Stomach smooth muscle (tissue), 2 donors: ENCODE measurements around the gene FRG2C.
"Not testable (repeated sequence)": the region's sequence is repeated elsewhere in the genome, so short reads cannot be mapped to it uniquely, and the experiment has no call there.

Experiments
- H3K27ac ChIP-seq: one replicate; pipeline ENCODE4 v1.7.0; 2013; ENCODE audit warnings: mild to moderate bottlenecking, low read length, inconsistent platforms
- H3K27me3 ChIP-seq, 2 donors: one replicate each; pipeline ENCODE4 v1.7.0; 2013; ENCODE audit warnings: low read length in 2 of 2; ENCODE audit not compliant: insufficient read depth in 2 of 2, control insufficient read depth in 1 of 2
- H3K36me3 ChIP-seq, 2 donors: one replicate each; pipeline ENCODE4 v1.7.0; 2013; ENCODE audit warnings: low read length in 2 of 2; ENCODE audit not compliant: control insufficient read depth in 2 of 2, insufficient read depth in 2 of 2
- H3K4me1 ChIP-seq: one replicate; pipeline ENCODE4 v1.7.0; 2013; ENCODE audit warnings: low read length; ENCODE audit not compliant: control insufficient read depth, insufficient read depth
- H3K4me3 ChIP-seq, 2 donors: one replicate each; pipeline ENCODE4 v1.7.0; 2013; ENCODE audit warnings: low read length in 2 of 2
- H3K9ac ChIP-seq, 2 donors: one replicate each; pipeline ENCODE4 v1.7.0; 2013; ENCODE audit warnings: low read length in 2 of 2, mild to moderate bottlenecking in 1 of 2
- H3K9me3 ChIP-seq, 2 donors: one replicate each; pipeline ENCODE4 v1.7.0; 2013; ENCODE audit warnings: low read length in 2 of 2; ENCODE audit not compliant: control insufficient read depth in 2 of 2
- donor health status: healthy.
- donor health status: Pancreatic carcinoma.

Gene FRG2C

GRCh38 chr3:75670298-75671286 lies 6.5 kb downstream of the FRG2C start:
- peaks cover 38 to 44% of the 10 kb centered on the region in 2 donors for H3K27me3 ChIP-seq
- H3K9me3 ChIP-seq, H3K9ac ChIP-seq, H3K36me3 ChIP-seq, H3K27ac ChIP-seq: not testable (repeated sequence)
- peaks cover 13% of the 10 kb centered on the region for H3K4me1 ChIP-seq
- H3K4me3 ChIP-seq, result peak overlapping the region in 1 of 2 donors; percentile 47

- H3K9ac ChIP-seq, H3K9me3 ChIP-seq, H3K36me3 ChIP-seq, H3K27ac ChIP-seq: not testable (repeated sequence)
- Histone ChIP-seq H3K4me1 (peaks cover 13% of the 10 kb centered on the region), H3K27me3 (peaks cover 34 to 44% of the 10 kb centered on the region in 2 donors), H3K4me3 (peak overlapping the region in 1 of 2 donors; percentile 47)
These were observed 7.4 kb downstream of the FRG2C start for GRCh38 chr3:75671287-75672139.

DNA sequence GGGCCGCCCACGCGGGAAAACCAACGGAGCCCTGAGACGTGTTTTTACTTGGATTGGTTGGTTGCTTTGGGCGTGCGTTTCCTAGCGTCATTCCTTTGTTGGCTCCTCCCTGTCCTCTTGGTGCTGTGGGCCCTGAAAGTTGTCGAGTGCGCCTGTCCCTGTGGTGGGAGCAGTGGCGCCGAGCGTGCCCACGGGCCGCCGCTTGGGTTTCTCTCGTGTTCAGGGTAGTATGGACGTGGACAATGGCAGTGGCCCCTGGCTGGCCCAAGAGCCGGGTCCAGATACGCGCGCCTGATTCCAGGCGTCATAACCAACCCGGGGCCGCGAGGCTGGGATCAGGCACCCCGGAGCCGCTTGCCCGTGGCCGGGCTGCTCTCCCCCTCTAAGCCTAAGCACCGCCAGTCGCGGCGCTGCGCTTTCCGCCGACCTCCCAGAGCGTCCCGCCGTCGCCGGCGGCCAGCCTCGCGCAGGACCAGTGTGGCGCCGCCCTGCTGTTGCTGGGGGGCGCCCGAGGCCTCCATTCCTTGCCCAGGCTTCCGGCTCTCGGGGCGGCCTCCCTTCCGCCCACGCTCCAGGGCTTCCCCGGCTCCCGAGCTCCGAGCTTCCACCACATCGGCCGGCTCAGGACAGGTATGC lies 8.1 kb downstream of the FRG2C start:
- peak overlapping the region in 1 of 2 donors; percentile 54 for H3K4me3 ChIP-seq
- H3K27me3 ChIP-seq, result peaks cover 34 to 44% of the 10 kb centered on the region in 2 donors
- H3K9ac ChIP-seq, H3K27ac ChIP-seq, H3K36me3 ChIP-seq, H3K9me3 ChIP-seq: not testable (repeated sequence)
- H3K4me1 ChIP-seq, result peaks cover 13% of the 10 kb centered on the region

- H3K4me3 ChIP-seq, H3K4me1 ChIP-seq, H3K27me3 ChIP-seq, H3K27ac ChIP-seq, H3K9ac ChIP-seq, H3K9me3 ChIP-seq, H3K36me3 ChIP-seq: not testable (repeated sequence)
These were observed 19.8 kb downstream of the FRG2C start for GRCh38 chr3:75683965-75684364.

DNA sequence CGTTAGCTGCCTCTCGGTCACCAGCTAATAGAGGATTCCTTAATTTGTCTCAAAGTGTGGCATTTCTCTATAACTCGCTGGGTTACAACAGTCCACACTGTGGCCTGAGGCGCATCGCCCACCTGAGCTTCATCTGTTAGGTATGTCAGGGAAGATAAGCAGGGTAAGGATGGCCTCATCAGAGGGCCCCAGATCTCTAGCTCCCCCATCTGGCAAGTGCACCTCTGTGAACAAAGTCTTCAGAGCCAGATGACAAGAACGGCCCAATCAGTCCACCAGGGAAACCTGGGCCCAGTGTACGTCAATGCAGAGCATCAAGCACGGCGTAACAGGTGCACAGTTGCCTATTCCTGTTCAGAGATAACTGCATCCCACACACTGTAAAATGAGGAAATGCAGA lies 23.2 kb downstream of the FRG2C start:
- Histone ChIP-seq H3K36me3 (no peaks in the 10 kb centered on the region), H3K27ac (no peak overlapping the region), H3K27me3 (no peaks in the 10 kb centered on the region), H3K9me3 (peaks cover 0 to 5% of the 10 kb centered on the region in 2 donors), H3K9ac (no peak overlapping the region), H3K4me1 (no peaks in the 10 kb centered on the region), H3K4me3 (no peak overlapping the region)

- Histone ChIP-seq H3K4me1 (no peaks in the 10 kb centered on the region), H3K36me3 (no peaks in the 10 kb centered on the region), H3K9ac (no peak overlapping the region), H3K9me3 (peaks cover 0 to 6% of the 10 kb centered on the region in 2 donors), H3K27me3 (no peaks in the 10 kb centered on the region), H3K4me3 (no peak overlapping the region), H3K27ac (no peak overlapping the region)
These were observed 27.9 kb downstream of the FRG2C start for GRCh38 chr3:75692061-75692460.
